PC-3 (cell line): Measurements from ENCODE around the gene SLC35D3. TPM values are rescaled to one million over a fixed set of nuclear protein-coding genes. Genes with fewer than 3 reads are reported as not detected.
"Not testable (repeated sequence)": the region's sequence is repeated elsewhere in the genome, so short reads cannot be mapped to it uniquely, and the experiment has no call there.

Experiments
- ATAC-seq: fragments of 200-7000 bp; cut with Tn5 transposase; 2 replicates; pipeline ENCODE4 v1.9.1; 2020; ENCODE audit warnings: mild to moderate bottlenecking, moderate library complexity
- BruUV-seq: library from RNA; stranded (reverse); fragments of 400-500 nt; replicated peaks from 2 replicates; lab custom pipeline; 2021; lab: Mats Ljungman, UMichigan
- CTCF ChIA-PET: fragments of 300-600 bp; sonication (Branson Sonifier 250); formaldehyde crosslinking; loops from one replicate; lab custom pipeline; 2022; ENCODE audit warnings: antibody characterized with exemption; lab: Charles Lee
- POLR2A ChIA-PET: fragments of 300-600 bp; sonication (Branson Sonifier 250); formaldehyde crosslinking; loops from one replicate; lab custom pipeline; 2022; ENCODE audit warnings: antibody characterized with exemption; ENCODE audit not compliant: unreplicated experiment; lab: Charles Lee
- DNase-seq: peaks from one replicate; pipeline ENCODE4 v3.0.0-alpha.2; 2015
- H2AFZ ChIP-seq: fragments of 300-600 bp; sonication (generic); 2 replicates; pipeline ENCODE4 v1.6.0; 2016; ENCODE audit warnings: antibody characterized with exemption, low read length
- H3F3A ChIP-seq: fragments of 300-600 bp; sonication (generic); one replicate; pipeline ENCODE4 v1.6.0; 2017; ENCODE audit warnings: antibody characterized with exemption, low read length, control low read depth, mild to moderate bottlenecking; ENCODE audit not compliant: unreplicated experiment
- H3K27ac ChIP-seq: fragments of 300-600 bp; sonication (generic); 2 replicates; pipeline ENCODE4 v1.5.1; 2016; ENCODE audit warnings: mild to moderate bottlenecking, low read length
- H3K27me3 ChIP-seq: fragments of 300-600 bp; sonication (generic); 2 replicates; pipeline ENCODE4 v1.6.1; 2016; ENCODE audit warnings: low read length, mixed read lengths
- H3K36me3 ChIP-seq: fragments of 300-600 bp; sonication (generic); 2 replicates; pipeline ENCODE4 v1.6.1; 2016; ENCODE audit warnings: low read depth, mixed run types, low read length, mixed read lengths
- H3K4me1 ChIP-seq: fragments of 300-600 bp; sonication (generic); 2 replicates; pipeline ENCODE4 v1.5.1; 2016; ENCODE audit warnings: low read length; ENCODE audit not compliant: insufficient read depth
- H3K4me2 ChIP-seq: fragments of 300-600 bp; sonication (generic); 2 replicates; pipeline ENCODE4 v1.6.0; 2016; ENCODE audit warnings: low read length
- H3K4me3 ChIP-seq: fragments of 300-600 bp; sonication (generic); 2 replicates; pipeline ENCODE4 v1.5.1; 2016; ENCODE audit warnings: mild to moderate bottlenecking, low read length, mixed read lengths
- H3K79me2 ChIP-seq: fragments of 300-600 bp; sonication (generic); 2 replicates; pipeline ENCODE4 v1.6.1; 2017; ENCODE audit warnings: low read length, mixed read lengths
- H3K9ac ChIP-seq: fragments of 300-600 bp; sonication (generic); 2 replicates; pipeline ENCODE4 v1.6.0; 2016; ENCODE audit warnings: mild to moderate bottlenecking, low read length
- H3K9me2 ChIP-seq: fragments of 300-600 bp; sonication (generic); replicated peaks from 2 replicates; pipeline ENCODE4 v1.6.1; 2016; ENCODE audit warnings: mixed run types, low read length, mixed read lengths
- H3K9me3 ChIP-seq: fragments of 300-600 bp; sonication (generic); 2 replicates; pipeline ENCODE4 v1.6.1; 2016; ENCODE audit warnings: low read length, mixed read lengths
- H4K20me1 ChIP-seq: fragments of 300-600 bp; sonication (generic); 2 replicates; pipeline ENCODE4 v1.6.1; 2016; ENCODE audit warnings: low read length, mixed read lengths
- CTCF ChIP-seq: fragments of 300-600 bp; sonication (generic); conservative IDR thresholded peaks from 2 replicates; pipeline ENCODE4 v1.5.1; 2017; ENCODE audit warnings: antibody characterized with exemption, low read depth, mild to moderate bottlenecking, low read length
- EZH2 ChIP-seq: fragments of 300-600 bp; sonication (generic); IDR thresholded peaks from one replicate; pipeline ENCODE4 v1.6.1; 2017; ENCODE audit warnings: antibody characterized with exemption, mild to moderate bottlenecking, low read length; ENCODE audit not compliant: unreplicated experiment
- EZH2phosphoT487 ChIP-seq: fragments of 300-600 bp; sonication (generic); IDR thresholded peaks from 2 replicates; pipeline ENCODE4 v1.6.1; 2018; ENCODE audit warnings: mild to moderate bottlenecking, antibody characterized with exemption, low read length, borderline replicate concordance
- intact Hi-C: fragments of 100-400 bp; cut with micrococcal nuclease; formaldehyde crosslinking; loops from 2 replicates; pipeline ENCODE4 v1.9.0; 2023
- total RNA-seq: library from RNA; depleted of rRNA; stranded (reverse); fragments of >200 nt; gene quantifications from 2 replicates; pipeline ENCODE4 v1.2.3, GENCODE V29; 2014

The SLC35D3 gene
- total RNA-seq, 1 experiment from 2014 or later, result not detected

DNA sequence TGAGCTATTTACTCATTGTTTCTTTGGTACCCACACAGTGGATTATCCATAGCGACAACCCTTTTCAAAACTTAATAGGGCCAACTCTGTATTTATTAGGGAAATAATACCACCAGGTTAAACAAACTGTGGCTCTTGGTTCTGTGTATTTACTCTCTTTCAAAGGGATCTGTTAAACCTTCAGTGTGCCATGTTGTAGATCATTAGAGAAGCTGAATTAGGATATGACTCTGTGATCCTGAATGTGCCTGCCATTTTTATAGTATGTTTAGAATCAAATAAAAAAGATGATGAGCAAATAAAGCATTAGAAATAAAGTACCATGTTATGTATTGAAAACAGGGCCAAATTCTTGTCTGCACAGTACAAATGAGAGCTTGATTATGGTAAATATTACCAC lies 25.0 kb upstream of the SLC35D3 start:
- no peaks in the 10 kb centered on the region for H3K9me2 ChIP-seq
- no peak overlapping the region for H3K4me3 ChIP-seq
- no peaks in the 10 kb centered on the region for H3K9me3 ChIP-seq
- no peak overlapping the region for H3K27ac ChIP-seq
- H3K27me3 ChIP-seq, result no peaks in the 10 kb centered on the region
- no TSS peak for BruUV-seq
- H3K79me2 ChIP-seq, result no peaks in the 10 kb centered on the region
- H3K9ac ChIP-seq, result no peak overlapping the region
- intact Hi-C loops, result no loop called here
- peaks cover 3% of the 10 kb centered on the region; the same call in 1 of the 2 replicates for H3K36me3 ChIP-seq
- no peak overlapping the region for H3K4me2 ChIP-seq
- DNase-seq (no peak), ATAC-seq (peak; percentile 24; the same call in 1 of the 2 replicates)
- CTCF ChIA-PET, result no interaction called here
- POLR2A ChIA-PET, result interaction anchor here (0.6 kb wide), 1 partner anchor 330 kb away, joined by 3 read pairs; no protein-coding TSS in a partner anchor
- no peaks in the 10 kb centered on the region for H3K4me1 ChIP-seq
- no peak for TF ChIP-seq CTCF
- no peak for TF ChIP-seq EZH2phosphoT487
- no peak for TF ChIP-seq EZH2
- no peaks in the 10 kb centered on the region for H3F3A ChIP-seq
- H4K20me1 ChIP-seq, result no peaks in the 10 kb centered on the region
- H2AFZ ChIP-seq, result no peak overlapping the region

GRCh38 chr6:136901212-136901784 lies 20.8 kb upstream of the SLC35D3 start:
- Histone ChIP-seq H3K4me1 (no peaks in the 10 kb centered on the region), H3K4me2 (no peak overlapping the region), H4K20me1 (no peaks in the 10 kb centered on the region), H3F3A (no peaks in the 10 kb centered on the region), H3K27ac (no peak overlapping the region), H3K79me2 (no peaks in the 10 kb centered on the region), H3K9me2 (no peaks in the 10 kb centered on the region), H3K27me3 (no peaks in the 10 kb centered on the region), H3K36me3 (peaks cover 11% of the 10 kb centered on the region), H2AFZ (no peak overlapping the region), H3K9ac (no peak overlapping the region), H3K9me3 (no peaks in the 10 kb centered on the region), H3K4me3 (no peak overlapping the region)
- ATAC-seq (no peak), DNase-seq (no peak)
- TF ChIP-seq EZH2 (no peak), CTCF (no peak), EZH2phosphoT487 (no peak)
- intact Hi-C loops, result no loop called here
- ChIA-PET POLR2A (no interaction called here), CTCF (no interaction called here)
- no TSS peak for BruUV-seq

GRCh38 chr6:136904477-136904876 lies 17.6 kb upstream of the SLC35D3 start:
- CTCF ChIA-PET, H3K4me1 ChIP-seq, H3K9me3 ChIP-seq, H3K27ac ChIP-seq, H3K9ac ChIP-seq, BruUV-seq, intact Hi-C loops, H2AFZ ChIP-seq, H3K4me2 ChIP-seq, H4K20me1 ChIP-seq, H3F3A ChIP-seq, POLR2A ChIA-PET, H3K27me3 ChIP-seq, H3K79me2 ChIP-seq, DNase-seq, ATAC-seq, H3K9me2 ChIP-seq, H3K4me3 ChIP-seq: not testable (repeated sequence)
- H3K36me3 ChIP-seq, result peaks cover 11% of the 10 kb centered on the region
